PC-9 (cell line): Measurements from ENCODE around the gene NEURL1B.

Experiments used
- EZH2 ChIP-seq: fragments of 200-600 bp; sonication (generic); IDR thresholded peaks from 2 replicates; pipeline ENCODE4 v1.8.0; 2017; ENCODE audit warnings: antibody characterized with exemption, low read depth
- TF ChIP-seq, protein P1 (sequence below): fragments of 200-600 bp; sonication (generic); conservative IDR thresholded peaks from 2 replicates; pipeline ENCODE4 v1.6.1; 2017; ENCODE audit warnings: mixed run types, antibody characterized with exemption, mild to moderate bottlenecking, moderate library complexity

- TF ChIP-seq, protein P1, sequence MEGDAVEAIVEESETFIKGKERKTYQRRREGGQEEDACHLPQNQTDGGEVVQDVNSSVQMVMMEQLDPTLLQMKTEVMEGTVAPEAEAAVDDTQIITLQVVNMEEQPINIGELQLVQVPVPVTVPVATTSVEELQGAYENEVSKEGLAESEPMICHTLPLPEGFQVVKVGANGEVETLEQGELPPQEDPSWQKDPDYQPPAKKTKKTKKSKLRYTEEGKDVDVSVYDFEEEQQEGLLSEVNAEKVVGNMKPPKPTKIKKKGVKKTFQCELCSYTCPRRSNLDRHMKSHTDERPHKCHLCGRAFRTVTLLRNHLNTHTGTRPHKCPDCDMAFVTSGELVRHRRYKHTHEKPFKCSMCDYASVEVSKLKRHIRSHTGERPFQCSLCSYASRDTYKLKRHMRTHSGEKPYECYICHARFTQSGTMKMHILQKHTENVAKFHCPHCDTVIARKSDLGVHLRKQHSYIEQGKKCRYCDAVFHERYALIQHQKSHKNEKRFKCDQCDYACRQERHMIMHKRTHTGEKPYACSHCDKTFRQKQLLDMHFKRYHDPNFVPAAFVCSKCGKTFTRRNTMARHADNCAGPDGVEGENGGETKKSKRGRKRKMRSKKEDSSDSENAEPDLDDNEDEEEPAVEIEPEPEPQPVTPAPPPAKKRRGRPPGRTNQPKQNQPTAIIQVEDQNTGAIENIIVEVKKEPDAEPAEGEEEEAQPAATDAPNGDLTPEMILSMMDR: no peak
- no peak for TF ChIP-seq EZH2
Measured at GRCh38 chr5:172699999-172700364, 58.9 kb downstream of the NEURL1B start.
